ENCODE results near the gene MAP4K2. TPM values are rescaled to one million over a fixed set of nuclear protein-coding genes. Genes with fewer than 3 reads are reported as not detected.

The MAP4K2 gene
- total RNA-seq, 1 donor from 2014 or later: 25.8 TPM

GRCh38 chr11:64834723-64835615 is 32.0 kb upstream of the MAP4K2 start:
- TF ChIP-seq CTCF (IDR thresholded peaks at IDR 0.05; ENCODE audit: unreplicated experiment): no peak
- Mint-ChIP-seq H3K27me3 (ENCODE audit: low read depth) (no peaks in the 10 kb centered on the region), H3K36me3 (no peaks in the 10 kb centered on the region), H3K4me3 (no peak overlapping the region), H3K9me3 (no peaks in the 10 kb centered on the region), H3K4me1 (no peaks in the 10 kb centered on the region), H3K27ac (no peak overlapping the region)
- no peak for DNase-seq (ENCODE audit: low spot score in 2 of 2, unreplicated experiment in 2 of 2)

GRCh38 chr11:64834031-64834722 is 31.2 kb upstream of the MAP4K2 start:
- no peaks in the 10 kb centered on the region for H3K36me3 Mint-ChIP-seq
- H3K9me3 Mint-ChIP-seq: no peaks in the 10 kb centered on the region
- no peak for DNase-seq (ENCODE audit: low spot score in 2 of 2, unreplicated experiment in 2 of 2)
- TF ChIP-seq CTCF (IDR thresholded peaks at IDR 0.05; ENCODE audit: unreplicated experiment): no peak
- no peak overlapping the region for H3K4me3 Mint-ChIP-seq
- no peaks in the 10 kb centered on the region for H3K27me3 Mint-ChIP-seq (ENCODE audit: low read depth)
- H3K27ac Mint-ChIP-seq: no peak overlapping the region
- no peaks in the 10 kb centered on the region for H3K4me1 Mint-ChIP-seq

- Mint-ChIP-seq H3K27ac (no peak overlapping the region), H3K9me3 (no peaks in the 10 kb centered on the region), H3K36me3 (no peaks in the 10 kb centered on the region), H3K27me3 (ENCODE audit: low read depth) (no peaks in the 10 kb centered on the region), H3K4me3 (no peak overlapping the region), H3K4me1 (no peaks in the 10 kb centered on the region)
- TF ChIP-seq CTCF (IDR thresholded peaks at IDR 0.05; ENCODE audit: unreplicated experiment): no peak
- DNase-seq (ENCODE audit: low spot score in 2 of 2, unreplicated experiment in 2 of 2): no peak
These were observed 30.5 kb upstream of the MAP4K2 start for GRCh38 chr11:64833509-64833908.

- no peak for DNase-seq (ENCODE audit: low spot score in 2 of 2, unreplicated experiment in 2 of 2)
- Mint-ChIP-seq H3K27me3 (ENCODE audit: low read depth) (no peaks in the 10 kb centered on the region), H3K9me3 (no peaks in the 10 kb centered on the region), H3K4me1 (no peaks in the 10 kb centered on the region), H3K27ac (no peak overlapping the region), H3K4me3 (no peak overlapping the region), H3K36me3 (peaks cover 1% of the 10 kb centered on the region)
- no peak for TF ChIP-seq CTCF (IDR thresholded peaks at IDR 0.05; ENCODE audit: unreplicated experiment)
These were observed 30.1 kb upstream of the MAP4K2 start for GRCh38 chr11:64833198-64833502.

- no peak overlapping the region for H3K27ac Mint-ChIP-seq
- no peaks in the 10 kb centered on the region for H3K9me3 Mint-ChIP-seq
- H3K4me1 Mint-ChIP-seq: no peaks in the 10 kb centered on the region
- no peak for DNase-seq (ENCODE audit: low spot score in 2 of 2, unreplicated experiment in 2 of 2)
- H3K27me3 Mint-ChIP-seq (ENCODE audit: low read depth): no peaks in the 10 kb centered on the region
- no peak for TF ChIP-seq CTCF (IDR thresholded peaks at IDR 0.05; ENCODE audit: unreplicated experiment)
- H3K36me3 Mint-ChIP-seq: peaks cover 6% of the 10 kb centered on the region
- no peak overlapping the region for H3K4me3 Mint-ChIP-seq
These were observed 29.6 kb upstream of the MAP4K2 start for GRCh38 chr11:64832467-64833197.

Data from mesothelial cell of epicardium (in vitro differentiated cells).